Measurements from ENCODE around the gene CACTIN. TPM values are rescaled to one million over a fixed set of nuclear protein-coding genes. Genes with fewer than 3 reads are reported as not detected.

The CACTIN gene
- total RNA-seq, 1 experiment from 2014 or later: 33.2 TPM

DNA sequence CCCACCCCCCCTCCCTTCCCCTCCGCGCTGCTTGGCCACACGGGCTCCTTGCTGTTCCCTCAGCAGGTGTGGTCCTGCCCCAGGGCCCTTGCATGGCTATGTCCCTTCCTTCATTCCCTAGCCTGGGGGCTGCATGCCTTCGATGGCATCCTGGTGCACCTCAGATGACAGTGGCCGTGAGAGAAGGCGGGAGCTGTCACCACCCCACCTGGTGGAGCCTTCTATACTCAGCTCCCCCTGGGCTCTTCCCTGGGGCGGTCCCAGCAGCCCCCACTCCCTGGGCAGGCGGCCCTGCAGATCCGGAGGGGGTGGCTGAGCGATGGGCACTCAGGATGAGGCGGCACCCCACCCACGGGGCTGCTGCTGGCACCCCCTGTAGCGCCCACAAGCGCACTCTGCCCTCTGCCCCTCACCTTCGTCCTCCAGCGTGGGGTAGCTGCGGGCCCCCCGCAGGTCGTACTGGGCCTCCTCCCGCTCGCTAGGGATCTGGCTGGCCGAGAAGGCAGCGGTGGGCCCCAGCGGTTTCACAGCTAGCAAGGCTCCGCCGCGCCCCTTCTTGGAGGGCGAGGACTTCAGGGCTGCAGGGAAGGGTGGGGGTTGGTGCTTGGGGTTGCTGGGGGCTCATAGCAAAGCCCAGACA, 17.2 kb upstream of the CACTIN start:
- Histone ChIP-seq H3K9ac (ENCODE audit: low read length) (no peak overlapping the region), H3K9me3 (ENCODE audit: control insufficient read depth in 1 of 2, insufficient read depth in 1 of 2, low read depth in 1 of 2, low read length in 2 of 2) (no peaks in the 10 kb centered on the region), H2AFZ (ENCODE audit: low read depth, low read length, poor library complexity, severe bottlenecking) (no peak overlapping the region), H3K27me3 (ENCODE audit: insufficient read depth, low read length) (no peaks in the 10 kb centered on the region), H4K20me1 (ENCODE audit: insufficient read depth) (no peaks in the 10 kb centered on the region), H3K4me1 (ENCODE audit: control insufficient read depth in 1 of 2, insufficient read depth in 2 of 2, low read length in 2 of 2) (peaks cover 3 to 10% of the 10 kb centered on the region in 2 experiments; a peak in 3 of 4 replicates), H3K36me3 (ENCODE audit: control insufficient read depth in 1 of 2, insufficient read depth in 2 of 2, low read length in 2 of 2) (no peaks in the 10 kb centered on the region; a peak in 1 of 4 replicates), H3K9me2 (ENCODE audit: insufficient read depth) (no peaks in the 10 kb centered on the region), H3K4me2 (ENCODE audit: low read length) (no peak overlapping the region), H3K79me2 (ENCODE audit: insufficient read depth, low read length) (no peaks in the 10 kb centered on the region), H3K27ac (ENCODE audit: low read depth, low read length) (no peak overlapping the region), H3K4me3 (replicated peaks in 1 of 2; ENCODE audit: low read depth in 1 of 2, low read length in 2 of 2) (no peak overlapping the region)
- intact Hi-C loops (cut with micrococcal nuclease): no loop called here
- TF ChIP-seq FOSL1 (IDR thresholded peaks at IDR 0.05; ENCODE audit: low read depth) (no peak), EGR1 (IDR thresholded peaks at IDR 0.05; ENCODE audit: low read depth) (no peak)
- no TSS peak for BruUV-seq (replicated peaks)
- ATAC-seq (no peak), DNase-seq (ENCODE audit: low read depth, low spot score) (no peak)
- ChIA-PET POLR2A (no interaction called here), RAD21 (ENCODE audit: low non-redundant PET in 1 of 2, low total read pairs in 2 of 2, uncharacterized antibody in 2 of 2, unreplicated experiment in 2 of 2) (no interaction called here), CTCF (no interaction called here)

DNA sequence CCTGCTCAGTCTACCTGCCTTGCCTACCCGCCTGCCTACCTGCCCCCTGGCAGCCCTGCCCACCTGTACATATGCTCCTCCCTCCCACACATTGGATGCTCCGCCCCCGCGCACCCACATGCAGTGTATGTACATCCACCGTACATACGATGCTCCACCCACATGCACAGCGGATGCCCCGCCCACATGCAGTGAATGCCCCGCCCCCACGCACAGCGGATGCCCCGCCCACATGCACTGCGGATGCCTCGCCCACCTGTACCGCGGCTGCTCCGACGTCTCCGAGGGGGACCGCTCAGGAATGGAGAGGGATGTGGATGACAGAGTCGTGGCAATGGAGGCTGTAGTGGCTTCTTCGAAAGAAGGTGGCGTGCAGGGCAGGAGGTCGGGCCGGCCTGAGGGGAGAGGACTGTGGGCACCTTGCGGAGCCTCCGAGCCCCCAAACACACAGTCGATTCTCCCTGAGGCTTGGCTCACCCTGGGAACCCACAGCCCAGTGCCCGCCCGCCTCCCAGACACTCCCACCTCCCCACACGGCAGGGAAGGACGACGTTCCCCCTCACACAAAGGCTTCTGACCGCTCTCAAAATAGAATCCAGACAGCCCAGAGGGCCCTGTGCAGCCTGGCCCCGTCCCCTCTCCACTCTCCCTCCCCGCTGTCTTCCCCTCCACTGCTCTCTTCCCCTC, 16.5 kb upstream of the CACTIN start:
- Histone ChIP-seq H4K20me1 (ENCODE audit: insufficient read depth) (no peaks in the 10 kb centered on the region), H3K36me3 (ENCODE audit: control insufficient read depth in 1 of 2, insufficient read depth in 2 of 2, low read length in 2 of 2) (no peaks in the 10 kb centered on the region; a peak in 1 of 4 replicates), H3K4me1 (ENCODE audit: control insufficient read depth in 1 of 2, insufficient read depth in 2 of 2, low read length in 2 of 2) (peaks cover 3 to 10% of the 10 kb centered on the region in 2 experiments; a peak in 3 of 4 replicates), H3K4me3 (replicated peaks in 1 of 2; ENCODE audit: low read depth in 1 of 2, low read length in 2 of 2) (no peak overlapping the region), H2AFZ (ENCODE audit: low read depth, low read length, poor library complexity, severe bottlenecking) (no peak overlapping the region), H3K27ac (ENCODE audit: low read depth, low read length) (no peak overlapping the region; the same call in 1 of the 2 replicates), H3K9ac (ENCODE audit: low read length) (no peak overlapping the region), H3K9me2 (ENCODE audit: insufficient read depth) (no peaks in the 10 kb centered on the region), H3K27me3 (ENCODE audit: insufficient read depth, low read length) (no peaks in the 10 kb centered on the region), H3K4me2 (ENCODE audit: low read length) (peak overlapping the region; percentile 36; the same call in 1 of the 2 replicates), H3K9me3 (ENCODE audit: control insufficient read depth in 1 of 2, insufficient read depth in 1 of 2, low read depth in 1 of 2, low read length in 2 of 2) (no peaks in the 10 kb centered on the region), H3K79me2 (ENCODE audit: insufficient read depth, low read length) (no peaks in the 10 kb centered on the region)
- RAD21 ChIA-PET (ENCODE audit: low non-redundant PET in 1 of 2, low total read pairs in 2 of 2, uncharacterized antibody in 2 of 2, unreplicated experiment in 2 of 2): no interaction called here
- ATAC-seq (peak; percentile 96), DNase-seq (ENCODE audit: low read depth, low spot score) (peak; percentile 67)
- intact Hi-C loops (cut with micrococcal nuclease): no loop called here
- CTCF ChIA-PET: no interaction called here
- POLR2A ChIA-PET: no interaction called here
- TF ChIP-seq EGR1 (IDR thresholded peaks at IDR 0.05; ENCODE audit: low read depth) (peak; percentile 65), EZH2phosphoT487 (IDR thresholded peaks at IDR 0.05; ENCODE audit: borderline replicate concordance) (no peak)
- no TSS peak for BruUV-seq (replicated peaks)
